ENCODE data around the gene SELENOI.

Gene SELENOI

DNA sequence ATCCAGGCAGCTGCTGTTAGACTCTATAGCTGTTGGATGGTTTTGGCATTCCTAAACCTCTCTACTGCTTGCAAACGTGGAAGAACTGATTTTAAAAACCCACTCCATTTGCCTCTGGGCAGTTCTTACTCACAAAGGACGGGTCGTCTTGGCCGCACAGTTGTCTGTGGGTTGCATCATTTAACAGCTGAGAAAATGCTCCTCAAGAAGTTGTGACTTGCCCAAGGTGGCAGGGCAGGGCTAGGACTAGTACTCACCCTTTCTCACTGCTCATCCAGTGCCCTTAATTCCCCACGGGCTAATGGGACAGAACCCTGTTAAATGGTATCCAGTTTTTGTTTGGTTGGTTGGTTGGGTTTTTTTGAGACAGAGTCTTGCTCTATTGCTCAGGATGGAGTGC lies 54.8 kb downstream of the SELENOI start:
- Mint-ChIP-seq H3K9me3 (no peaks in the 10 kb centered on the region), H3K27ac (no peak overlapping the region), H3K27me3 (ENCODE audit: low read depth) (no peaks in the 10 kb centered on the region), H3K36me3 (ENCODE audit: low read depth) (peaks cover 7% of the 10 kb centered on the region), H3K4me3 (no peak overlapping the region), H3K4me1 (ENCODE audit: low read depth) (peaks cover 15% of the 10 kb centered on the region)

DNA sequence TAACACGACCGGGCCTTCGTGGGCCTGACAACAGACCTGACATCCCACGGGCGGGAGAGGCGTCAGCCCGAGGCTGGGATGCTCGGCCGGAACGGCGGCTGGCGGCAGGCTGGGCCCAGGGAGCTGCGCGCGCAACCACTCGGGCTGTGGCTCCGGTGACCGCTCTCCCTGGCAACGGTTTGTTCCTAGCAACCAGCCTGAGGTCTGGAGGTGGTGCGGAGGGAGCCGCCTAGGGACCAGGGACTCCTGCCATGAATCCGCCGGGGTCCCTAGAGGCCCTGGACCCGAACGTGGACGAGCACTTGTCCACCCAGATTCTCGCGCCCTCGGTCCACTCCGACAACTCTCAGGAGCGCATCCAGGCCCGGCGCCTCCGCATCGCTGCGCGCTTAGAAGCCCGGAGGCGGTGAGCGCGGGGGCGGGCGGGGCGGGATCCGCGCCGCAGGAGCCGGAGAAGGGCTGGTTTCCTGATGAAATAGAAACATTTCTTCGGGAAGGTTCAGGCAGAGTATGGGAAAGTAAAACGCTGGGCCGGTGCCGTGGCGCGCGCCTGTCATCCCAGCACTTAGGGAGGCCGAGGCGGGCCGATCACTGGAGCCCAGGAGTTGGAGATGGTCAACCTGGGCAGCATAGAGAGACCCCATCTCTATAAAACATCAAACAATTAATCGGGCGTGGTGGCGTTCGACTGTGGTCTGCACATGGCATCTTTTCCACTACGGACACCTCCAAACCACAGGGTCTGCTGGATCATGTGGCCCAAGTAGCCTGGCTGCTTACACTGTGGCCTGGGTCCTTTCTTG lies 56.0 kb downstream of the SELENOI start, which contains the start of gene DRC1:
Gene DRC1 (plus strand): TSS at position 182 of the 803 bp plus-strand sequence. CDS start 70 bp downstream, at position 252.
- Mint-ChIP-seq H3K36me3 (ENCODE audit: low read depth) (peaks cover 1% of the 10 kb centered on the region), H3K4me1 (ENCODE audit: low read depth) (peaks cover 8% of the 10 kb centered on the region), H3K27ac (no peak within 1 kb of the TSS), H3K9me3 (no peaks in the 10 kb centered on the region), H3K27me3 (ENCODE audit: low read depth) (peaks cover 1% of the 10 kb centered on the region), H3K4me3 (no peak within 1 kb of the TSS)

DNA sequence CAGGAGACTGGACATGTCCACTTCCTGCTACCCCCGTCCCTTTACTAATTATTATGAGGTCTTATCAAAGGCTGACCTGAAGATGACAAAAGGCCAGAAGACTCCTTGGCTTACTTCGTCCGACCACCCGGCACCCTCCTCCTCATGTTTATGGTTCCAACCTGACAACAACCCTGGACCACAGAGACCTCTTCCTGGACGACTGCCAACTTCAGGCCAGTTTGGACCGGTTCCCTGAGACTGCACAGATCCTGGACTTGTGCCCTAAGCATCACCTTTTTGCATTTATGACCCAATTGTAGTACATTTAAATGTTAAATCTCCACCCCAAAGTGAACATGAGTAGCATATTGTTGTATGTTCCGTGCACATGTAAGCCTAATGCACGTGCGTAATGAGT lies 61.6 kb downstream of the SELENOI start:
- peaks cover 12% of the 10 kb centered on the region for H3K27me3 Mint-ChIP-seq (ENCODE audit: low read depth)
- no peak overlapping the region for H3K27ac Mint-ChIP-seq
- no peak overlapping the region for H3K4me3 Mint-ChIP-seq
- no peaks in the 10 kb centered on the region for H3K9me3 Mint-ChIP-seq
- peaks cover 4% of the 10 kb centered on the region for H3K36me3 Mint-ChIP-seq (ENCODE audit: low read depth)
- peaks cover 13% of the 10 kb centered on the region for H3K4me1 Mint-ChIP-seq (ENCODE audit: low read depth)

DNA sequence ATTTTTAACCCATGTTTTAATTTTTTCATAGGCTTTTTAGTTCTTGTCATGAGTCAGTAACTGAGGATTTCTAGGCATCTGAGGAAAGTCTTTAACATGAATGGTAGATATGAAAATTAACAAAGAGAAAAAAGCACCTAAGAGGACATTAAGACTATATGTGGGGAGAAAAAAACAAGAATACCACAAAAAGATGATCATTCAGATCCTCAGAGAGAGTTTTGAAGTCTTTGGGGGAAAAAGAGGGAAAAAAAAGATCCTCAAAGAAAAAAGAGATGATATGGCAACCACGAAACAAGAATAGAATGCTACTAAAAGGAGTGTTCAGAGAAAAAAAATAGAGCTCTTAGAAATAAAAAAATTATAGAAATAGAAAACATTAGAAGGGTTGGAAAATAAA lies 63.8 kb downstream of the SELENOI start:
- Mint-ChIP-seq H3K27me3 (ENCODE audit: low read depth) (peaks cover 12% of the 10 kb centered on the region), H3K4me3 (no peak overlapping the region), H3K9me3 (no peaks in the 10 kb centered on the region), H3K27ac (no peak overlapping the region), H3K4me1 (ENCODE audit: low read depth) (peaks cover 14% of the 10 kb centered on the region), H3K36me3 (ENCODE audit: low read depth) (peaks cover 4% of the 10 kb centered on the region)

DNA sequence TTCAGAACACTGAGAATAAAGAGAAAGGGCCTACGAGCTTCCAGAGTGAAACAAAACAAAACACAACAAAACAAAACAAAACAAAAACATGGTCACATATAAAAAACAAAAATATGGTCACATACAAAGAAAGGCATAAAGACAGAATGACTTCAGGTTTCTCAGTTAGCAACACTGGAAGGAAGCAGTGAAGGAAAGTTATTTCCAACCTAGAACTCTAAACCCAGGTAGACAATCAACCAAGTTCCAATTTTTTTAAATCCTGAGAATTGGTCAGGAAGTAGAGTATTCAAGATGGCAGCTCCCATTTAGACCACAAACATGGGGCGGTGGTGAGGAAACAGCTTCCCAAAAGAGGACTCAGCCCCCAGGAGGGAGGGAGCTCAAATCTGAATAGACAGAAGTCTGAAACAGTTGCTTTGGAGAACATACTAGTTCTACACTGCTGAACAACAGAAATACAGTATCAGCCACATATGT lies 64.9 kb downstream of the SELENOI start:
- H3K36me3 Mint-ChIP-seq (ENCODE audit: low read depth), result peaks cover 4% of the 10 kb centered on the region
- H3K9me3 Mint-ChIP-seq, result no peaks in the 10 kb centered on the region
- H3K27ac Mint-ChIP-seq, result no peak overlapping the region

DNA sequence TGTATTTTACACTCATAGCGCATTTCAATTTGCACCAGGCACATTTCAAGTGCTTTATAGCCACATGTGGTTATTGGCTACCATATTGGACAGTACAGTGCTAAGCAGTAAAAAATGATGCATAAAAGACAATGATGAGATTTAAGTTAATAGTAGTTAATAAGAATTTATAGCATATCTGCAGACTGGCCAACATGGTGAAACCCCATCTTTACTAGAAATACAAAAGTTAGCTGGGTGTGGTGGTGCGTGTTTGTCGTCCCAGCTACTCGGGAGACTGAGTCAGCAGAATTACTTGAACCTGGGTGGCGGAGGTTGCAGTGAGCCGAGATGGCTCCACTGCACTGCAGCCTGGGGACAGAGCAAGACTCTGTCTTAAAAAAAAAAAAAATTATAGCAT lies 65.5 kb downstream of the SELENOI start:
- H3K27ac Mint-ChIP-seq, result peak overlapping the region; percentile 90
- peaks cover 14% of the 10 kb centered on the region for H3K4me1 Mint-ChIP-seq (ENCODE audit: low read depth)
- H3K9me3 Mint-ChIP-seq, result no peaks in the 10 kb centered on the region
- peak overlapping the region; percentile 85 for H3K4me3 Mint-ChIP-seq
- peaks cover 4% of the 10 kb centered on the region for H3K36me3 Mint-ChIP-seq (ENCODE audit: low read depth)
- peaks cover 13% of the 10 kb centered on the region for H3K27me3 Mint-ChIP-seq (ENCODE audit: low read depth)

More for the DNA sequence above, 64.9 kb downstream of the SELENOI start:
- Mint-ChIP-seq H3K27me3 (ENCODE audit: low read depth) (peaks cover 12% of the 10 kb centered on the region), H3K4me1 (ENCODE audit: low read depth) (peaks cover 14% of the 10 kb centered on the region), H3K4me3 (no peak overlapping the region)

DNA sequence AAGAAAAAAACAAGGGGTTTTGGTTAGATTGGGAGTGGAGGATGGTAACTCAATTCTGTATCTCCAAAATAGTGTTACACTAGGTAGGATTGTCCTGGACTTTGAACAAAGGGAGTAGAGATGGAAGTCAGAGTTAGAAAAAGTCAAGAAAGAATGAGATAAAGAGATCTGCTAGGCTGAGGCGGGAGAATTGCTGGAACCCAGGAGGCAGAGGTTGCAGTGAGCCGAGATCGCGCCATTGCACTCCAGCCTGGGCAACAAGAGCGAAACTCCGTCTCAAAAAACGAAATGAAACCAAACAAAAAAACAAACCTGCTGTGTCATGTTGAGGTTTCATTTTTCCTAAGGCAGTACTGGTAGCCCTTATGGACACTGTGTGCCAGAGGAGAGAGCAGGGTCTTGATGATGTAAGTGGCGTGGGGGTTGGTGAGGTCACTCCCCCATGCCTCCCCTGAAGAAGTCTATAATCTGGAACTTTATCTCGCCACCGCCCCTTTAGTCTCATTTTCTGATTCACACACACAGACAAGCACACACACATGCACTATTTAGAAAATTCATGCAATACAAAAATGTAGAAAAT lies 66.2 kb downstream of the SELENOI start:
- peak overlapping the region; percentile 90 for H3K27ac Mint-ChIP-seq
- H3K4me3 Mint-ChIP-seq, result peak overlapping the region; percentile 85
- peaks cover 14% of the 10 kb centered on the region for H3K4me1 Mint-ChIP-seq (ENCODE audit: low read depth)
- peaks cover 4% of the 10 kb centered on the region for H3K36me3 Mint-ChIP-seq (ENCODE audit: low read depth)
- H3K27me3 Mint-ChIP-seq (ENCODE audit: low read depth), result peaks cover 15% of the 10 kb centered on the region
- H3K9me3 Mint-ChIP-seq, result no peaks in the 10 kb centered on the region

DNA sequence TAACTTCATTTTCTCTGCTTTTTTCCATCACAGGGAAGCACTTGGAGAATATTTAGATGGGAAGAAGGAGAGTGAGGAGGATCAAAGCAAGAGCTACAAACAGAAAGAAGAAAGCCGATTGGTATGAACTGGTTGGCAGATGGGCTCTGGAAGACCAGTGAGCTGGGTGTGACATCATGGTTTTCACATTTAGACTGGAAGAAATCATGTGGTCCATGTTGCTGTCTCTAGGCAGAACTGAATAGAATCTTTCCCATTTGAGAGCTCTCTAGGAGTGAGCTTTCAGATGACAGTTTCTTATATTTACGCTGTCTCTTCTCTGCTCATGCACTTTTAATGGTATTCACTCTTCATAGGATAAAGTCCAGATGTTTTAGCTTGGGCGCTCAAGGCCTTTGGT lies 68.4 kb downstream of the SELENOI start:
- peaks cover 14% of the 10 kb centered on the region for H3K4me1 Mint-ChIP-seq (ENCODE audit: low read depth)
- peaks cover 4% of the 10 kb centered on the region for H3K36me3 Mint-ChIP-seq (ENCODE audit: low read depth)

DNA sequence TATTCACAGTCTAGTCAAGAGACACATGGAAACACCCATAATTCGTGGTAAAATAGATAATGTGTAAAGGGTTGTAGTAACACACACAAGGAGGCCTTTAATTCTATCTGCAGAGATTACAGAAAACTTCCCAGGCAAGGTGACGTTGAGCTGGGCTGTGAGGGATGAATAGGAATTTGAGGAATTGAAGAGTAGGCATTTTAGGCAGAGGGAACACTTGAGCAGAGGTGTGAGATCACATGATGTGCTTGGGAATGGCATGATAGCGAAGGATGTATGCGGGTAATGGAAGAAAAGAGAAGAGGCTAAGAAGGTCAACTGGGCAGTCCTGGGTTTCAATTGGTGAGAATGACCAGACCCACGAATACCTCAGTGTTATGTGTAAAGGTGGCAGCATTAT lies 76.0 kb downstream of the SELENOI start:
- peaks cover 14% of the 10 kb centered on the region for H3K27me3 Mint-ChIP-seq (ENCODE audit: low read depth)
- H3K9me3 Mint-ChIP-seq, result no peaks in the 10 kb centered on the region
- H3K27ac Mint-ChIP-seq, result no peak overlapping the region
- no peaks in the 10 kb centered on the region for H3K36me3 Mint-ChIP-seq (ENCODE audit: low read depth)
- no peaks in the 10 kb centered on the region for H3K4me1 Mint-ChIP-seq (ENCODE audit: low read depth)
- H3K4me3 Mint-ChIP-seq, result no peak overlapping the region

More for the DNA sequence above, 68.4 kb downstream of the SELENOI start:
- peaks cover 11% of the 10 kb centered on the region for H3K27me3 Mint-ChIP-seq (ENCODE audit: low read depth)
- H3K4me3 Mint-ChIP-seq, result no peak overlapping the region
- no peaks in the 10 kb centered on the region for H3K9me3 Mint-ChIP-seq
- H3K27ac Mint-ChIP-seq, result no peak overlapping the region

DNA sequence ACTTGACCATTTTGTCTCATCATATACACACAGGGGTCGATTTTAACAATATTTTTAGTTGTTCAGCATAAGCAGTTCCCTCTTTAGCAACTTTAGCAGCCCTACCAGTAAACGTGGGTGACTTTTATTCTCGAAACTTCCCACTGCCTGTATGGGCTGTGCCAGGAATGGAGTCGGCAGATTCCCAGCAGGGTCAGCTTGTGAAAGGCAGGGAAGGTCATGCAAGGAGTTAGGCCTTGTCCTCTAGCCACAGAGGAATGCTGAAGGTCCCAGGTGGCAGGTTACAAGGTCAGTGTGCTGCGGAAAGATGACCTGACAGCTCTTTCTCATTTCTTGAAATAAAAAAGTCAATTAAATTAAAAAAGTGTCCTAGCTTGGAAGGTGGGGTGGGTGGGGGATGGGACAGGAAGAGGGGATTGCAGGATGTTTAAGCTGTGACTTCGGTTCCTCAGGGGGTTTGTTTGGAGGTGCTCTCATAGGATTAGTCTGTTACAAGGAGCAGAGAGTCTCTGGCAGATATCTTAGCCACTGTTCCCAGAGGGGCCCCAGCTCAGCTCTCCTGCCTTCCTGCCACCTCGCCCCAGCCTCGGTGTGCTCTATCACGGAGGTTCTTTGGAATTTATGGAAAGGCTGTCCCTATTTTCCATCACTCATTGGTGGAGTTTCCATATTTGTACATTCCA lies 77.1 kb downstream of the SELENOI start:
- no peaks in the 10 kb centered on the region for H3K4me1 Mint-ChIP-seq (ENCODE audit: low read depth)
- H3K9me3 Mint-ChIP-seq, result no peaks in the 10 kb centered on the region
- H3K4me3 Mint-ChIP-seq, result no peak overlapping the region
- no peak overlapping the region for H3K27ac Mint-ChIP-seq
- H3K36me3 Mint-ChIP-seq (ENCODE audit: low read depth), result no peaks in the 10 kb centered on the region
- peaks cover 17% of the 10 kb centered on the region for H3K27me3 Mint-ChIP-seq (ENCODE audit: low read depth)

DNA sequence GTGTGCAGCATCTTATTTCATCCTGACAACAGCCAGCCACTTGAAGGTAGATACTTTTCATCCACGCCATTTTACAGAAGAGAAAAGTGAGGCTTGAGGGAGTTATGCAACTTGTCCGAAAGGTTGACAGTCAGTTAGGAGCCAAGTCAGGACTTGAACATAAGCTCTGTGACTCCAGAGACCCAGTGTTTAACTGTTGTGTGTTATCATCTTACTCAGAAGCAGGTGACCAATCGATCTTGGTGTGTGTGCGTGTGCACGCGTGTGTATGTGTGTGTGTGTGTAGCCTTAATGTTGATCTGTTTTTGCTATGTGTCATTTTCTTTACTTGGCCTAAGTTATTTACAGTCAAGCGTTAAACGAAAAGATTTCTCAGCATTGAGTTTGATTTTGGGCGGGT lies 77.8 kb downstream of the SELENOI start:
- Mint-ChIP-seq H3K4me1 (ENCODE audit: low read depth) (no peaks in the 10 kb centered on the region), H3K4me3 (no peak overlapping the region), H3K27me3 (ENCODE audit: low read depth) (peaks cover 15% of the 10 kb centered on the region), H3K36me3 (ENCODE audit: low read depth) (no peaks in the 10 kb centered on the region), H3K9me3 (no peaks in the 10 kb centered on the region), H3K27ac (no peak overlapping the region)

DNA sequence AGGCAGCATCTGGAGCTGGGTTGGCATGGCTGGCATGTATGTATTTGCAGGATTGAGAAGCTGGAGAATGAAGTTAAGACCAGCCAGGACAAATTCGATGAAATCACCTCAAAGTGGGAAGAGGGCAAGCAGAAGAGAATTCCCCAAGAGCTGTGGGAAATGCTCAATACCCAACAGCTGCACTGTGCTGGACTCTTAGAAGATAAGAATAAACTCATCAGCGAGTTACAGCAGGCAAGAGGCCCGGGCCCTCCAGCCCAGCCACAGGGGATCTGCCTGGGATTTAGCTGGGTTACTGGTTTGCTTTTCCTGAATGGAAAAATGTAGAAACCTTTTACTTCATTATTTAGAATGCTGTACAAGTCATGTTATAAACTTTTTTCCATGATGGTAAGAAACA lies 78.3 kb downstream of the SELENOI start:
- Mint-ChIP-seq H3K4me1 (ENCODE audit: low read depth) (no peaks in the 10 kb centered on the region), H3K27me3 (ENCODE audit: low read depth) (peaks cover 15% of the 10 kb centered on the region), H3K9me3 (no peaks in the 10 kb centered on the region), H3K4me3 (no peak overlapping the region), H3K36me3 (ENCODE audit: low read depth) (no peaks in the 10 kb centered on the region), H3K27ac (no peak overlapping the region)

DNA sequence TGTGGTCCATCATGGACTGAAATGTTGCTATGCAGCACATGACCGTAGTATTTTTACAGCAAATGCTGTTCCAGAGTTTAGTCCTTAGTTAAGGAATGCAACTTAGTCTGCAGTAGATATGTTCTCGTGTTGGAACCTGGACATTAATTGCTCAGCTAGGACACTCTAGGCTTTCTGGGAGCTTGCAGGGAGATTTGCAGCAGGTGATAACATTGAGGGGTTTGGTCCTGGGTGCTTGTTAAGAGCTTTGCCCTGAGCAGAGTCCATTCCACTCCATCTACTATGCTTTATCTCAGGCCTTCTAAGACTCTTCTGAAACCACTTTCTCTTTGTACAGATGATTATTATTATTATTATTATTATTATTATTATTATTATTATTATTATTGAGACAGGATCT lies 82.9 kb downstream of the SELENOI start:
- Mint-ChIP-seq H3K27ac (no peak overlapping the region), H3K4me3 (no peak overlapping the region), H3K9me3 (no peaks in the 10 kb centered on the region), H3K36me3 (ENCODE audit: low read depth) (no peaks in the 10 kb centered on the region), H3K4me1 (ENCODE audit: low read depth) (no peaks in the 10 kb centered on the region), H3K27me3 (ENCODE audit: low read depth) (peaks cover 21% of the 10 kb centered on the region)

DNA sequence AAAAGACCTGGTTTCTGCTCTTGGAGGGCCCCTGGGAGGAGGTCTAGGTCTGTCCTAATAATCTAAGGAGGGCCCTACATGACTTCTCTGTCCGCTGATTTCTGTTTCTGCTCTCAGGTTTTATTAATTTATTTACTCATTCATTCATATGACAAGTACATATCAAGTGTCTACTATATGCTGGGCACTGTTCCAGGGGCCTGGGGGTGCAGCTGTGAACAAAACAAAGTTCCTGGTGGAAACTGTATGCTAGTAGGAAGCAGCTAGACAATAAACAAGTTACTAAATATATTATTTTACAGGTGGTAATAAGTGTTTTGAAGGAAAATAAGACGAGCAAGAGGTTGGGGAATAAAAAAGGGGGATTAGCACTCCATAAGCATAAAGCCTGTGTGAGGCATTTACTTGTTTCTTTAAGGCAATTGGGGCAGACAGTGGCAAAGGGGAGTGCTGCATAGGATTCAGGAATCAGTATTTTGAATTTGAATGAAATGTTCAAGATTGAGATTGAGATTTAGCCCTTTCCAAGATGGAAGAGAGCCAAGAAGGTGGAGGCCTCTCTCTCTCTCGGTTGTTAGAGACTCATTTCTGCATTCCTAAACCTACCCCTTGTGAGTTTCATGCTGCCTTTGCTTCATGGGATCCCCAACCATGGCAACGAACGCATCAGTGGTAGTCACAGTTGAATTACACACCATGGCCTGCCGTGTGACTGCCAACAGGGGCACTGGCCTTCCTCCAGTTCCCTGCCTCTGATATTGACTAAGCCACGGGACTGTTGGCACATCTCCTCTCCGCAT lies 84.0 kb downstream of the SELENOI start:
- H3K4me3 Mint-ChIP-seq, result no peak overlapping the region
- no peak overlapping the region for H3K27ac Mint-ChIP-seq
- H3K36me3 Mint-ChIP-seq (ENCODE audit: low read depth), result no peaks in the 10 kb centered on the region
- H3K9me3 Mint-ChIP-seq, result no peaks in the 10 kb centered on the region
- H3K27me3 Mint-ChIP-seq (ENCODE audit: low read depth), result peaks cover 19% of the 10 kb centered on the region
- H3K4me1 Mint-ChIP-seq (ENCODE audit: low read depth), result no peaks in the 10 kb centered on the region
